Esophagus (tissue), 2 donors: ENCODE data around the gene DNAJA4. TPM values are rescaled to one million over a fixed set of nuclear protein-coding genes. Genes with fewer than 3 reads are reported as not detected.

Experiments
- H3K27ac ChIP-seq, 2 donors: one replicate each; pipeline ENCODE4 v1.5.1; 2013; ENCODE audit warnings: low read depth in 2 of 2, mild to moderate bottlenecking in 2 of 2, inconsistent platforms in 1 of 2, low read length in 1 of 2, moderate library complexity in 1 of 2
- H3K27me3 ChIP-seq, 2 donors: one replicate each; pipeline ENCODE4 v1.6.1; 2013; ENCODE audit warnings: low read length in 2 of 2, control low read depth in 1 of 2, mild to moderate bottlenecking in 1 of 2; ENCODE audit not compliant: insufficient read depth in 2 of 2, control insufficient read depth in 1 of 2
- H3K36me3 ChIP-seq, 2 donors: one replicate each; pipeline ENCODE4 v1.6.1; 2013; ENCODE audit warnings: low read length in 1 of 2; ENCODE audit not compliant: control insufficient read depth in 2 of 2, insufficient read depth in 2 of 2
- H3K4me1 ChIP-seq, 2 donors: one replicate each; pipeline ENCODE4 v1.6.1; 2013; ENCODE audit warnings: low read length in 1 of 2; ENCODE audit not compliant: control insufficient read depth in 2 of 2, insufficient read depth in 2 of 2
- H3K4me3 ChIP-seq, 2 donors: one replicate each; pipeline ENCODE4 v1.5.1; 2013; ENCODE audit warnings: low read length in 2 of 2, mild to moderate bottlenecking in 2 of 2, low read depth in 1 of 2, moderate library complexity in 1 of 2
- H3K9me3 ChIP-seq, 2 donors: one replicate each; pipeline ENCODE4 v1.6.1; 2013; ENCODE audit warnings: mild to moderate bottlenecking in 2 of 2, low read depth in 1 of 2, low read length in 1 of 2, moderate library complexity in 1 of 2; ENCODE audit not compliant: control insufficient read depth in 2 of 2, insufficient read depth in 1 of 2
- WGBS, 2 donors: extraction: QIAGEN DNeasy Blood & Tissue Kit; methylation state at CpG; one replicate each; pipeline ENCODE4 v1.1.7; 2013; 5-methylcytosine and 5-hydroxymethylcytosine counted together
- polyA plus RNA-seq, 2 donors: library from polyadenylated mRNA; stranded (reverse); fragments of 200-250 nt; gene quantifications; one replicate each; pipeline ENCODE4 v1.2.3, GENCODE V29; 2013
- donor health status: healthy with polysubstance abuse.
- donor health status: Bipolar disorder and iron deficiency.

DNAJA4 gene
- polyA plus RNA-seq, 2 donors: 11.8 to 14.6 TPM

DNA sequence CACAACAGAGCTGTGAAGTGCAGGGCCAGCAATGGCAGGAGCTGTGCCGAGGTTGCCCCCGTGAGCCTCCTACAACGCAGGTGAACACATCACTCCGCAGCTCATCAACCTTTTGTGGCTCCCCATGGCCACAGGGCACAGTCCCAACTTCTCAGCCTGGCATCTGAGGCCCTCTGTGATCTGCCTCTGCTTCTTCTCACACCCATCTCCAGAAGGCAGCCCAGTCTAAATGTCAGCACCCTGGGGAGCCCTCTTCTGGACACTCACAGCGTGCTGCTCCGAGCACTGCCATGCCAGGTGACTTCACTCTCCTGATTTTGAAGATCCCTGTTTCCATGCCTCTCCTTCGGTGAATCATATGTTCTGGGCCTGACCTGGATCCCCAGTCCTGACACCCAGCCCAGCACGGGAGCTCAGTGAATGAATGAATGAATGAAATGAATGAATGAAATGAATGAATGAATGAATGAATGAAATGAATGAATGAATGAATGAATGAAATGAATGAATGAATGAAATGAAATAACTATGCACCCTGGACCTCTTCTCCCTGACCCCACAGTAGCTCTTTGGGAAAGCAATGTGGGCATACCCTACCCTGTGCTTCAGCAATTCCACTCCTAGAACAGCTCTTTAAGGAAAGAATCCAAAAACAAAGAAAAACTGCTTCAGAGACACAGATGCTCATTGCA, 52.9 kb downstream of the DNAJA4 start:
- H3K27me3 ChIP-seq: no peaks in the 10 kb centered on the region
- peaks cover 0 to 2% of the 10 kb centered on the region in 2 donors for H3K4me1 ChIP-seq
- no peaks in the 10 kb centered on the region for H3K36me3 ChIP-seq
- H3K4me3 ChIP-seq: no peak overlapping the region
- WGBS, 2 donors: 62 to 72% methylated on average over 8 of the region's 8 CpGs
- no peak overlapping the region for H3K27ac ChIP-seq
- H3K9me3 ChIP-seq: no peaks in the 10 kb centered on the region

DNA sequence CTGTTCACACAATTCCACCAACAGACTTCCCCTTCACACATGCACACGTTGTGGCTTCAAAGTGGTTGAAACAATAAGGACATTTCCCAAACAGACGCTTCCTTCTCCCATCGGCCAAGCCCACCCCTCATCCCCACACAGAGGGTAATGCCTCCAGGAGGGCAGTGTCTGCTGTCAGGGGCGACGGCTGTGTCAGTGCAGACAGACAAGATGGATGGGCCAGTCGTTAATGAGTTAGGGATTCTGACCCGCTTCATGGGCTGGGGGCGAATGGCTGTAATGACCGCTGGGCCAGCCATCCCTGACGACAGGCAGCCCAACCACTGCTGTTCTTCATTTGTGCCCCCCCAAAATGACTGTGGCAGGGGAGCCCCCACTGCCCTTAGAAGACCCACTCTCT, 55.2 kb downstream of the DNAJA4 start:
- H3K9me3 ChIP-seq: no peaks in the 10 kb centered on the region
- no peak overlapping the region for H3K27ac ChIP-seq
- H3K4me1 ChIP-seq: peaks cover 0 to 2% of the 10 kb centered on the region in 2 donors
- H3K36me3 ChIP-seq: no peaks in the 10 kb centered on the region
- no peak overlapping the region for H3K4me3 ChIP-seq
- H3K27me3 ChIP-seq: no peaks in the 10 kb centered on the region
- WGBS, 2 donors: 80 to 84% methylated on average over 10 of the region's 10 CpGs

DNA sequence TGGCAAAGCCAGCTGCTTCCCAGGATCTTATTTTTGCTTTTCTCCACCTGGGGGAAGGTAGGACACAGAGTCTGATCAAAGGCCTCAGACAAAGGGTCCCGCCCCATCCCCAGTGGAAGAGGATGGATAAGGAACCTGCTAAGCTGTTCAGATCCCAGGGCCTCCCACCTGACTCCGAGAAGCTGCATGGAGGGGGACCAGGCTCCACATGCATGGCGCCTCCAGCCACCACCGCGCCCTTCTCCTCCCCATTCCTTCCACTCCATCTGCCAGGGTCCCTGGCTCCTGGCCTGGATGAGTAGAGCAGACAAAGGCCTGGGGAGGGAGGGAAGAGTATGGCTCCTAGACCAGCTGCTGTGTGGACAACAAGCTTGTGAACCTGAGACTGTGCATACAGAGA, 55.8 kb downstream of the DNAJA4 start:
- Histone ChIP-seq H3K27me3 (no peaks in the 10 kb centered on the region), H3K9me3 (no peaks in the 10 kb centered on the region), H3K27ac (no peak overlapping the region), H3K4me1 (peaks cover 0 to 5% of the 10 kb centered on the region in 2 donors), H3K4me3 (no peak overlapping the region), H3K36me3 (no peaks in the 10 kb centered on the region)
- WGBS, 2 donors: 90% methylated on average over 5 of the region's 5 CpGs

DNA sequence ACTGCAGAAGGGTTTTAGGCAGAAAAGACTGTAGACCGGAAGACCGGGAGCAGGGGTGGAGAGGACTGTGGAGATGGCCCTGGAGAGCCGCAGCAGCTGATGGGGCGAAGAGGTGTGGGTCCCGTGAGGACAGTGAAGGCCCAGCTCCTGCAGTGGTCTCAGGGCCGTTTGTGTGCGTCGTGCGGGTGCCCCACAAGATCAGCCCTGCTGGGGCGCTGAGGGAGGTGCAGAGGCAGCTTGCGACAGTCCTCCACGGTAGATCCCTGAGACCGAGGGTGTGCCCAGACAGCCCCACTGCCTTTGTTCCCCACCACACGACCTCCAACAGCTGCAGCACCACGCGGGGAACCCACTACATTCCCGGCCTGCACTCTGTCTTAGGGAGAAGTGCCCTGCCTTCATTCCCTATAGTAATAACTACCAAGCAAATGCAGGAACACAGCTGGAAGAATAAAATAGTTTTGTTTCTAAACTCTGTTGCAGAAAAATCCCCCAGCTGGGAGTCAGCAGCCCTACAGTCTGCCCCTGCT, 56.7 kb downstream of the DNAJA4 start:
- WGBS, 2 donors: 78 to 79% methylated on average over 17 of the region's 17 CpGs
- no peak overlapping the region for H3K27ac ChIP-seq
- H3K36me3 ChIP-seq: no peaks in the 10 kb centered on the region
- H3K4me3 ChIP-seq: no peak overlapping the region
- peaks cover 0 to 9% of the 10 kb centered on the region in 2 donors for H3K4me1 ChIP-seq
- no peaks in the 10 kb centered on the region for H3K27me3 ChIP-seq
- no peaks in the 10 kb centered on the region for H3K9me3 ChIP-seq

DNA sequence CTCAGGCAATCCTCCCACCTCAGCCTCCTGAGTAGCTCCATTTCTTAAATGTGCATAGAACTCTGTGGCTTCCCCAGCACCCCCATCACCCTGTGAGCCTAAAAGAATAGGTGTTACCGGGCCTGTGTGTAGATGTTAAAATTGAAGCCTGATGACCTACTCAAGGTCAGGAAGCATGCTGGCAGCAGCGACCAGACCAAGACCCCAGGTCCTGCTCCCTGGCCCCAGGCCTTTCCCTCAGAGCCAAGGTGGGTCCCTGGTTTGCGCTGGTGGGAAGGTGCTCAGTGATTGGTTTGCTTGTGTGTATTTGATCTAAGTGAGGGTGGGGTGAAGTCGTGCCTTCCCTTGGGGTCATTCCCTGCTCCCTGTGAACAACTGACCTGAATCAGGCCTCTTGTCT, 57.4 kb downstream of the DNAJA4 start:
- no peaks in the 10 kb centered on the region for H3K36me3 ChIP-seq
- H3K4me3 ChIP-seq: no peak overlapping the region
- WGBS, 2 donors: 73 to 78% methylated on average over 4 of the region's 4 CpGs
- H3K27ac ChIP-seq: no peak overlapping the region
- no peaks in the 10 kb centered on the region for H3K9me3 ChIP-seq
- peaks cover 0 to 9% of the 10 kb centered on the region in 2 donors for H3K4me1 ChIP-seq
- H3K27me3 ChIP-seq: no peaks in the 10 kb centered on the region

DNA sequence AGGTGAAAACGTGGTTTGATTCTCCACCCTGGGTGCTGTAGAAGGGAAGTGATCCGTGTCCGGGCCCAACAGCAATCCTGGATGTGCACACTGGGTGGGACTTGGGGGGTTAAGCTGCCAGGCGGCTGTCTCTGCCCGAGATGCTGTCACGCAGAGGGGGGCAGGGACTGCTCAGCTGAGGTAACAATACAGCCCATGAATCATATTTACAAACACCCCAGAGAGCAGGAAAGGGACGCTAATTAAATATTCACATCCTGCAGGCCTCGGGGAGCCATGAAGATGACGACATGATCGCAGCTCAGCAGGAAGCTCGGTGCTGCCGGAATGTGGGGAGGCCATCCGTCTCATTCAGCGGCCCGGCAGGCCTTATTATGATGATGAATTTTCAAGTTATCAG, 57.9 kb downstream of the DNAJA4 start:
- 66 to 69% methylated on average over 15 of the region's 15 CpGs for WGBS, 2 donors
- Histone ChIP-seq H3K27ac (no peak overlapping the region), H3K27me3 (no peaks in the 10 kb centered on the region), H3K9me3 (no peaks in the 10 kb centered on the region), H3K4me3 (no peak overlapping the region), H3K36me3 (no peaks in the 10 kb centered on the region), H3K4me1 (peaks cover 0 to 6% of the 10 kb centered on the region in 2 donors)

DNA sequence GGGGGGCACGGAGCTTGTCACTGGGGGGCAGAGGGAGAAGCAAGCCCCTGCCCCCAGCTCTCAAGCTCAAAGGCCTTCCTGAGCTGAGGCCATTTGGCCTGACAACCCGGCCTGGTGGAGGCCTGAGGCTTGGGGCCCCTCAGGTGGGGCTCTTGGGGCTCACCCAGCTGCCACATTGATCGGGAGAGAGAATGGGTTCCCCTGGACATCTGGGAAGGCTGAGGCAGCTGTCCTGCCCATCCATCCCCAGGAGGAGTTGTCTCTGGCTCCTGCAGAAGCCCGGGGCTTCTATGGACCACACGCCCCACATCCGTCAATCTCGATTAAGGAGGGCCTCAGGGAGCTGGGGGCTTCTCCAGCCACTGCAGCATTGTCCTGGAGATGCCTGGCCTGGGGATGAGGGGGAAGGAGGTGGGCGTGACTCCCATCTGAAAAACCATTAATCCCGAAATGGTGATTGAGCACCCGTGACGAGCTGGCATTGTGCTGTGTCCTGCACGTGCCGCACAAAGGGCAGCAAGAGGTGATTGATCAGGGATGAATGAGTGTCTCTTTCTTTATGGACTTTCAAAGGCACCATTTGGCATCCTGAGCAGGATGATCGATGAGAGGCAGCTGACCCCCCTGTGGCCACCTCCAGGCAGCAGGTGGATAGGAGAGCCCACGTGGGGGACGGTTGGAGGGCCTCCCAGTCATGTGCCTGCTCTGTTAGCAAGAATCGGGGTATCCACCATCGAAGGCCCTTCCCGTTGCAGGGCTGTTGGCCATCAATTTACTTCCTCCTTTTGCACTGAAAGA, 58.6 kb downstream of the DNAJA4 start:
- Histone ChIP-seq H3K36me3 (no peaks in the 10 kb centered on the region), H3K27ac (no peak overlapping the region), H3K4me3 (no peak overlapping the region), H3K4me1 (peaks cover 0 to 6% of the 10 kb centered on the region in 2 donors), H3K9me3 (no peaks in the 10 kb centered on the region), H3K27me3 (no peaks in the 10 kb centered on the region)
- WGBS, 2 donors: 78 to 79% methylated on average over 19 of the region's 19 CpGs

DNA sequence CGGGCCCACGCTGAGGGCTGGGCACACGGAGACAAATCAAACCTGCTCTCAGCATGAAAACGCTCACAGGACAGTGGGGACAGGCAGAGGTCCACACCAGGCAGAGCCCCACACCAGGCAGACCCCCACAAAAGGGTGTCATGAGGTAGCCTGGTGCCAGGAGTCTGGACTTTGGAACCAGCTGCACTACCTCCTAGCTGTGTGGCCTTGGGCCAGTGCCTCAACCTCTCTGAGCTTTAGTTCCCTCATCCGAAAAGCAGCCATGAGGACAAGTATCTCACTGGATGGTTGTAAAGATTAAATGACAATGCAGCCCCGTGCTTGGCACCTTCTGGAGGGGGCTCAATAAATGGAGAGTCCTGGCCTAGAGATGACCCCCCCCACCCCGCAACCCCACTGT, 59.3 kb downstream of the DNAJA4 start:
- Histone ChIP-seq H3K27me3 (no peaks in the 10 kb centered on the region), H3K9me3 (no peaks in the 10 kb centered on the region), H3K27ac (no peak overlapping the region), H3K36me3 (no peaks in the 10 kb centered on the region), H3K4me1 (peaks cover 0 to 6% of the 10 kb centered on the region in 2 donors), H3K4me3 (no peak overlapping the region)
- 76 to 86% methylated on average over 7 of the region's 7 CpGs for WGBS, 2 donors

DNA sequence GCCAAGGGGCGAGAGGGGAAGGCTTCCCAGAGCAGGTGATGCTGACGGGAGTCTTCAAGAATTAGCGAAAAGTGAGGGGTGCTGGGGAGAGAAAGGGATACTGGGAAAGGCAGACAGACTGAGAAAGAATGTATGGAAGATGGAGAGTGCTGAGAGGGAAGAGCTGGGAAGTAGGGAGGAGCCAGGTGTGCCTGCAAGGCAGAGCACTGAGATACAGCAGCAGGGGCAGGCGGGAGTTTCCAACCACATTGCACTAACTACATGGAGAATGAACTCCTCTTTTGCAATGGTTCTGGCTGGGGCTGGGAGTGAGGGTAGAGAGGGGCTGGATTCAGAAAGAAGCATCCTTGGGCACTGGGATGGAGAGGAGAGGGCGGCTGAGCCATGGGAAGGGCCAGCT, 59.8 kb downstream of the DNAJA4 start:
- 94 to 96% methylated on average over 5 of the region's 5 CpGs for WGBS, 2 donors
- H3K4me3 ChIP-seq: no peak overlapping the region

More for the DNA sequence above, 59.8 kb downstream of the DNAJA4 start:
- Histone ChIP-seq H3K9me3 (no peaks in the 10 kb centered on the region), H3K36me3 (no peaks in the 10 kb centered on the region), H3K4me1 (peaks cover 0 to 6% of the 10 kb centered on the region in 2 donors), H3K27ac (no peak overlapping the region), H3K27me3 (no peaks in the 10 kb centered on the region)
